Stimulated activated CD4-positive, alpha-beta T cell treated with anti-CD3 and anti-CD28 coated beads, Interleukin-4, amount 100 ng/mL, for 4 hours (primary cell): ENCODE results near the gene MAMDC2.

ENCODE experiments used
- DNase-seq, 2 experiments: peaks; one replicate each; pipeline ENCODE4 v3.0.0-alpha.2; 2020

Gene MAMDC2

DNA sequence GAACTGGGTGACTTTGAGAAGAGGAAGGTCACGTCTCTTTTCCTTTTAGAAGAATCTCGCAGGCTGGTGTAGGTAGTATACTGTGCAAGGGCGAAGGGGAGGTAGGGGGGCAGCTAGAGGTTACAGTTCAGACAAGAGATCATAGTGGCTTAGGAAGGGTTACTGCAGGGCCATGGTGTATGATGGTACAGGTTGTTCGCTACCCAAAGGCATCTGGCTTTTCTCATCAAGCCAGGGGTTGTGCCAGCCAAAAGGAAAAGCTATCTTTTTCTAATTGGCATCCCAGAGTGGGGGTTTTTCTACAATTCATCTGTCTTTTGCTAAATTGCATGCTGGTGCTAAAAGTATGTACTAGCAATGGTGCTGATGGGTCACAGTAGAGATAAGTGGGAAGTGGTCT, 22.8 kb downstream of the MAMDC2 start:
- DNase-seq, result no peak

GRCh38 chr9:70066874-70067273, 23.2 kb downstream of the MAMDC2 start:
- no peak for DNase-seq

GRCh38 chr9:70069704-70070103, 26.1 kb downstream of the MAMDC2 start:
- DNase-seq, result no peak

DNA sequence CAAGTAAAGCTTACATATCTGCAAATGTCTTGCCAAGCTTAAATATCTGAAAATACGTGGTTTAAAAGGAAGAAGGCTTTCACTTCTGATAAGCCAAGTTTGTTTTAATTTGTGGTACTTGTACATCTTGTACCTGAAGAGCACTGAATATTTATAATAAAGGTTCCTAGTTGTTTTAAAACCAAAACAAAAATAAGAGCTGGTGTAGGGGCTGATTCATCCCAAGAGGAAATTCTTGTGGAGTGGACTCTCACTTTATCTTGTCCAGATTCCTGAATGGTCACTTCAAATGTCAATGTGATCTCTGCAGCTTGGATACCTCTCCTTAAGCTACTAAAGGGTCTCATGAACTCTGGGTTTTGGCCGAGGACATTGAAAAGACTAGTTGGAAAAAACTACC, 29.5 kb downstream of the MAMDC2 start:
- DNase-seq, result no peak

- DNase-seq, result no peak
Observed at GRCh38 chr9:70073756-70074155, 30.1 kb downstream of the MAMDC2 start.

- DNase-seq, result no peak
Observed at GRCh38 chr9:70076678-70077077, 33.0 kb downstream of the MAMDC2 start.

DNA sequence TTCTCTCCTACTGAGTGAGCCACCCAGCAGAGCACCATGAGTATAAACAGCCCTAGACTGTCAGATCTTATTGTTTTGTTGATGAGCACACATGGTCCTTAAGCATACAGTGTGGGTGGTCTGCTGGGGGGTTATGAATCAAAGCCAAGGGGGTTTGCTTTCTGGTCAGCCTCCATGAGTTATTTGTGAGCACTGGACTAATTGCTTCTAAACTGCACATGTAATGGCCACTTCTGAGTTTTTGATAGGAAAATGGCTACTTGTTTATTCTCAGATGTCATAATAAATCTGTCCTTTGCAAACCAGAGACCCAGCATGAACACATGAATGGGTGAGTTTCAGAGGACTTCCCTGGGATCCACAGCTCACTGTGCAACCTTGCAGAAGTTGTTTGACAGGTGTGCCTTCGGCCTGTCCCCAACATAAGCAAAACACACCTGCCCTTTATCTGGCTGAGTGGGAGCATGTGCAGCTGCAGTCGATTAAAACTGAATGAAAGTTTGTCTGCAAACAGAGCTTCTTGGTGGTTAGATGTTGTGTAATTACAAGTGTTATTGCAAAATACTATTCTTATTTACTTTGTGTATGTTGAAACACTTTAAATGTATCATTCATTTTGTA, 35.9 kb downstream of the MAMDC2 start:
- DNase-seq, result no peak

DNA sequence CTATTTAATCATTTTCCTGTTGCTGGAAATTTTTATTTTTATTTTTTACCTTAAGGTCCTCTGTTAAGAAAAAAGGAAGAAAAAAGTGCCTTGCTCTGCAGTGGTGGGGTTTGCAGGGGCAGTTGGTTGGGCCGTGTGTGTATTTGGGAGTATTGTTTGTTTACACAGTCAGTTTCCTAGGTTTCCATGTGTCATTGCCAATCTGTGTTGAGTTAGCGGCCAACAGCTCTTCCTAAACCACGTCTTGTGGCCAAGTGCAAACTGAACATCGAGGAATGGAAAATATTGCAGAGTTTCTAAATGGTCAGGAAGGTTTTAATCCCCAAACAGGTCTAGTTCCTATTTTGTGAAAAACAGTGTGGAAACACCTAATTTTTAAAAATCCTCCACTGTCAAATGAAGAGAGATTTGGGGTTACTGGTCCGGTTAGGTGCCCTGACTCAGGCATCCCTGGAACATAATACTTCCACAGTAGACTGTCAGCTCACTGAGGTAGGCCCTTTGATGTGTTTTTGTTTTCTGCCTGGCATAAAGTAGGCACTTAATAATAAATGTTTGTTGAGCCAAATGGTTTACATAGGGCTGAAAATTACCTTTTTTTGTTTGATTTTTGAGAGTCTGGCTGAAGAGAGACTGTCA, 37.0 kb downstream of the MAMDC2 start:
- DNase-seq, result no peak

DNA sequence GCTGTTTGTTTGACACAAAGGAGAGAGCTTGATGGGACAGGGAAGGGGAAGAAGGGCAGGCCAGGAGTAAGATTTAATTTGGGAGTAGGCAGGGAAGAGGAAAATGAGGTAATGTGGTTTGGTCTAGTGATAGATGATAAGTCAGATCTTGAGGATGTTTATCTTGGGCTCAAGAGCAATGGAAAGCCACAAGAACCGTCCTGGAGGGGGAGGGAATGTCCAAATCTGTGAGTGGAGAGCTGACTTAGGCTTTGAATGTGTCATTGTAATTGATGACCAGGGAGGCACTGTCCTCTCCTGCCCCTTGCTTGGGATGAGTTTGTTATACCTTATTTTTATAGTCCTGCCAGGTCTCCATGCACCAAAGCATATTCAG, 37.5 kb downstream of the MAMDC2 start:
- no peak for DNase-seq

- no peak for DNase-seq
Observed at GRCh38 chr9:70083429-70083828, 39.8 kb downstream of the MAMDC2 start.

DNA sequence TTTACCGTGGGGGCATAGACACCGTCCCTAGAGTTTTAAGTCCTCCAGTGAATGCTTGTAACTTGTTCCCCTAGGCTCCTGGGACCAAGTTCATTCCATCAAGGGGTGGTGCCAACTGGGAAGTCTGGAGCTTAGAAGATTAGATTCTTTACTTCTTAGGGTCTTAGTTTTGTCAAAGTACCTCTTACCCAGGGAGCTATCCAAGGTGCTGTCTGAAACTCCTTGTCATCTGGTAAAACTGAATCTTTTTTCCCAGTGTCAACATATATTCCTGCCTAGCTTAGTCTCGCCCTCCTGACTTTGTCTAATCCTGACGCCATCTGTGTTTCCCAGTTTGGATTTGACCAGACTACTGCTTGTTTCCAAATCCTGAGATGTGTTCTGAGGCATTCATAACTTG, 41.6 kb downstream of the MAMDC2 start:
- no peak for DNase-seq

DNA sequence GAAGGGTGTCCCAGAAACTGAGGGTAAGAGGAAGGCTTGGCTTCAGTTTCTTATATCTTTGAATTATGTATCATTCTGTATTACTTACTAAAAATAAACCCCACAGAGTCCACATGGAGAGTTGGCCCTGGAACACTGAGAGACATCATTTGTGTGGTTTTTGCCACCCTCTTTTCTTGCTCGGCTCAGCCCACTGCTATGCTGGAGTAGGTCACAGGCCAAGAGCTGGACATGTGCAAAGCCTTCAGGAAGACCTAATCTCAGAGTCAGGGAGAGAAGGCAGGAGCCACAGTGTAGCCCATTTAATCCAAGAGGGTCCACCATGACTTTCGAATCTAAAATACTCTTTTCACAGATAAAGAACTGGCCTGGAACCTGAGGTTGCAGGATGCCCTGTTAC, 47.5 kb downstream of the MAMDC2 start:
- DNase-seq, result no peak

DNA sequence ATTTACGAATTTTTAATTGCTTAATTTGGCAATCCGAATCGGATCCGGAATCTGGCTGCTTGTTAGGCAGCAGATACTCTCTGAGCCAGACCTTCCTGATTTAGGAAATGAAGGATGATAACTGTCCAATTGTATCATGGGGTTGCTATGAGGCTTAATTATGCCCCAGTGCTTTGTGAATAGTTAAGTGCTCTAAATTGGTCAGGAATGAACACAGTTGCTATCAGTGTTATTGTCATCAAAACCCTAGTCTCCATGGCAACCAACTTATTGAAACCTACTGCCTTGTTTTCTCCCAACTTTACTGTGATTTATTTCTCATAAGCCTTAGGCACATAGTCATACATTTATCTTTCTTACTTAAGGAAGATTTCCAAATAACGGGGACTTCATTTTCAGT, 47.9 kb downstream of the MAMDC2 start:
- no peak for DNase-seq

- DNase-seq, result no peak
Observed at GRCh38 chr9:70092190-70092589, 48.5 kb downstream of the MAMDC2 start.

GRCh38 chr9:70093095-70093494, 49.4 kb downstream of the MAMDC2 start:
- no peak for DNase-seq

GRCh38 chr9:70093944-70094343, 50.3 kb downstream of the MAMDC2 start:
- no peak for DNase-seq

DNA sequence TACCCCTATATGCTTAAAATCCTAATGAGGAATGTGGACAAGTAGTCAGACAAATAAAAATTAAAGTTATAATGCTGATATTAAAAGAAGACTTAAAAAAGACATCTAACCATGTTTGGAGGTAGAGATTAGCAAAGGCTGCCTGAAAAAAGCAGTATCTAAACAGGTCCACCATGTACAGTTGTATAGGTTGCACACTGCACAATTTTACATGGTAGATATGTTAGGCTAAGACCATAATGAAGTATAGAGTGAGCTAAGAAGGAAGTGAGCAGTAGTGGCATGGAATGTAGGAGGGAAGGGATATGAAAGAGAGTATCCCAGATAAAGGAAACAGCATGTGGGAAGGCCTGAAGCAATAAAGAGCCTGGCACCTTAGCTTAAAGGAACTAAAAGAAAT, 51.1 kb downstream of the MAMDC2 start:
- no peak for DNase-seq

DNA sequence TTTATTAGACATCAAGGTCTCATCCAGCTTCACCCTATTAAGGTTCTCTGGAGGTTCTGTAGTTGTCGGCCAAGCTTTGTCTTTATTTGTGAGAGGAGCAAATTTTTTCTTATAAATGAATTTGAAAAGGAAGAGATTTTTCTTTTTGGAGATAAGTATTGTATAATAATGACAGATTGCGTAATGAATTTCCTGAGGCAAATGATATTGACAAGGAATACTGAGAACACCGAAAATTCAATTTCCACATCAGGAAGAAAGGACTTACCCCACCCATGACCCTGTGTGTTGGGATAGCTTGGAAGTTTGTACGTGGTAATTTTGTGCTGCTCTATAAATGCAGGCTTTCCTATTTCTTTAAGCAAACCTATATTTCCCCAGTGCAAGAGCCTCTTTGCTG, 53.5 kb downstream of the MAMDC2 start:
- no peak for DNase-seq

DNA sequence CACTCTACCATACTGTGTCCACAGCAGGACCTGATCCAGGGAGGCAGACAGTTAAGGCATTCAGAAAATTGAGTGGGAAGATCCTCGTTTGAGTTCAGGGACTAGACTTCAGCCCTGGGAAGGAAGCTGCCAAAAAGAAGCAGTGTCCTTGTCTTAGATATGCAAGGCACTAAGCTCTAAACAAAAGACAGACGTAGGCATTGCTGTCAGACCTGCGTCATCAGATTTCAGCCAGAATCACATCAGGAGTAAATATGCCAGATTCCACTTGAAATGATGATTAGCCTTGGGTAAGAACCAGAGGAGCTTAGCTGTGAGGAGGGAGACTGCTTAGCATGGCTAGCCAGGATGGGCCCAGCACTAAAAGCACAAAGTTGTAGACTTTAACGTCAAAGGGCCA, 56.7 kb downstream of the MAMDC2 start:
- no peak for DNase-seq

- DNase-seq, result no peak
Observed at GRCh38 chr9:70101265-70101664, 57.6 kb downstream of the MAMDC2 start.

GRCh38 chr9:70105147-70105546, 61.5 kb downstream of the MAMDC2 start:
- no peak for DNase-seq

- DNase-seq, result no peak
Observed at GRCh38 chr9:70106571-70106970, 62.9 kb downstream of the MAMDC2 start.

DNA sequence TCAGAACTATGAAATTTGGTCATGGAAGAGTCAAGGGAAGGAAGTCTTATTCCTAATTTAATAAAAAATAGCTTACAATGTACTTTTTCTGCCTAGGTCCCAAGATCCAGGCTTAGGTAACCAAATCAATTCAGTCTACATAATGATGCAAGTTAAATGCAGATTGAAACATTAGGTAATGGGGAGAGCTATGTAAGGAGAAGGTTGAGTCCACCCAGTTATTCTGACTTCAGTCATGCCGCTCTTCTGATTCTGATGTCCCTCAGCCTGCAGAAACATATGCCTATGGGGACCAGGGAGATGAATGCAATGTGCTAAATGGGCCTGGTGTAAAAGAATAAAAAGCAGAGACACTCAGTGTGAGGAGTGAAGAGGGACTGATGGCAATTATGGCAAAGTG, 63.9 kb downstream of the MAMDC2 start:
- no peak for DNase-seq

DNA sequence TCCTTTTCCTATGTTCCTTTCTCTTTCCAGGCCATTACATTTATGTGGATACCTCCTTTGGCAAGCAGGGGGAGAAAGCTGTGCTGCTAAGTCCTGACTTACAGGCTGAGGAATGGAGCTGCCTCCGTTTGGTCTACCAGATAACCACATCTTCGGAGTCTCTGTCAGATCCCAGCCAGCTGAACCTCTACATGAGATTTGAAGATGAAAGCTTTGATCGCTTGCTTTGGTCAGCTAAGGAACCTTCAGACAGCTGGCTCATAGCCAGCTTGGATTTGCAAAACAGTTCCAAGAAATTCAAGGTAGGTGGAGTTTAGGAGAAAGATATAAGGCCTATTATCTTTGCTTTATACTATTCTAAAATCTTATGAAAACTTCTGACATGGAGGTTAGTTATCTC, 64.5 kb downstream of the MAMDC2 start:
- no peak for DNase-seq
